H9 (cell line): ENCODE results near the gene EPHB6. TPM values are rescaled to one million over a fixed set of nuclear protein-coding genes. Genes with fewer than 3 reads are reported as not detected.
A peak's percentile ranks its signal among the peaks of the same experiment; 100 is the strongest.

Experiments
- DNase-seq: peaks from one replicate; pipeline ENCODE4 v3.0.0-alpha.2; 2017
- H2AFZ ChIP-seq: one replicate; pipeline ENCODE4 v1.6.1; 2013; ENCODE audit warnings: mild to moderate bottlenecking, low read length, control low read depth, moderate library complexity
- H2AK5ac ChIP-seq: 2 replicates; pipeline ENCODE4 v1.6.1; 2013; ENCODE audit warnings: low read length, control low read depth, mixed read lengths; ENCODE audit not compliant: insufficient read length
- H2BK120ac ChIP-seq: one replicate; pipeline ENCODE4 v1.6.1; 2013; ENCODE audit warnings: low read depth, mild to moderate bottlenecking, low read length, control low read depth, inconsistent platforms; ENCODE audit not compliant: poor library complexity, severe bottlenecking
- H2BK12ac ChIP-seq: 2 replicates; pipeline ENCODE4 v1.6.1; 2013; ENCODE audit warnings: low read length, control low read depth, mixed read lengths, low read depth; ENCODE audit not compliant: insufficient read length
- H2BK15ac ChIP-seq: 2 replicates; pipeline ENCODE4 v1.6.1; 2013; ENCODE audit warnings: low read depth, low read length, control low read depth
- H2BK20ac ChIP-seq: one replicate; pipeline ENCODE4 v1.6.1; 2013; ENCODE audit warnings: low read depth, mild to moderate bottlenecking, low read length, control low read depth, inconsistent platforms; ENCODE audit not compliant: poor library complexity, severe bottlenecking
- H2BK5ac ChIP-seq: 2 replicates; pipeline ENCODE4 v1.6.1; 2013; ENCODE audit warnings: low read length, control low read depth, mixed read lengths; ENCODE audit not compliant: insufficient read length
- H3K14ac ChIP-seq: 2 replicates; pipeline ENCODE4 v1.6.1; 2013; ENCODE audit warnings: low read length, control low read depth; ENCODE audit not compliant: insufficient read depth
- H3K18ac ChIP-seq: 2 replicates; pipeline ENCODE4 v1.6.1; 2013; ENCODE audit warnings: low read depth, mild to moderate bottlenecking, mixed read lengths, low read length, control low read depth; ENCODE audit not compliant: insufficient read length
- H3K23ac ChIP-seq: 2 replicates; pipeline ENCODE4 v1.6.1; 2013; ENCODE audit warnings: low read length, control low read depth, mixed read lengths, low read depth; ENCODE audit not compliant: insufficient read length
- H3K23me2 ChIP-seq: 2 replicates; pipeline ENCODE4 v1.6.1; 2013; ENCODE audit warnings: low read depth, mild to moderate bottlenecking, mixed read lengths, low read length, control low read depth; ENCODE audit not compliant: insufficient read length, poor library complexity, severe bottlenecking
- H3K27ac ChIP-seq: 2 replicates; pipeline ENCODE4 v1.5.1; 2013; ENCODE audit warnings: low read length, control low read depth, mixed read lengths, low read depth; ENCODE audit not compliant: insufficient read length
- H3K27me3 ChIP-seq: 2 replicates; pipeline ENCODE4 v1.6.1; 2013; ENCODE audit warnings: low read length, control low read depth, inconsistent platforms; ENCODE audit not compliant: insufficient read depth
- H3K4ac ChIP-seq: 2 replicates; pipeline ENCODE4 v1.6.1; 2013; ENCODE audit warnings: low read depth, mild to moderate bottlenecking, control low read depth, inconsistent platforms, low read length, moderate library complexity
- H3K4me1 ChIP-seq: 2 replicates; pipeline ENCODE4 v1.6.1; 2013; ENCODE audit warnings: low read length, control low read depth, inconsistent platforms; ENCODE audit not compliant: insufficient read depth
- H3K4me2 ChIP-seq: 2 replicates; pipeline ENCODE4 v1.6.1; 2013; ENCODE audit warnings: low read length, control low read depth, mixed read lengths; ENCODE audit not compliant: insufficient read length, insufficient read depth
- H3K56ac ChIP-seq: 2 replicates; pipeline ENCODE4 v1.6.1; 2013; ENCODE audit warnings: low read depth, mild to moderate bottlenecking, mixed read lengths, low read length, control low read depth; ENCODE audit not compliant: insufficient read length
- H3K79me1 ChIP-seq: 2 replicates; pipeline ENCODE4 v1.6.1; 2013; ENCODE audit warnings: low read depth, mild to moderate bottlenecking, moderate library complexity, low read length, control low read depth, inconsistent platforms; ENCODE audit not compliant: insufficient read depth, poor library complexity, severe bottlenecking
- H3K79me2 ChIP-seq: 2 replicates; pipeline ENCODE4 v1.6.1; 2013; ENCODE audit warnings: low read length, control low read depth, inconsistent platforms; ENCODE audit not compliant: insufficient read depth
- H3K9ac ChIP-seq: 2 replicates; pipeline ENCODE4 v1.6.1; 2013; ENCODE audit warnings: low read length, control low read depth, mixed read lengths; ENCODE audit not compliant: insufficient read length; ENCODE audit errors: extremely low read depth
- H3K9me3 ChIP-seq: one replicate; pipeline ENCODE4 v1.6.1; 2013; ENCODE audit warnings: low read depth, low read length, inconsistent platforms; ENCODE audit not compliant: control insufficient read depth
- H3T11ph ChIP-seq: one replicate; pipeline ENCODE4 v1.6.1; 2013; ENCODE audit warnings: mild to moderate bottlenecking, low read length, control low read depth, inconsistent platforms
- H4K20me1 ChIP-seq: one replicate; pipeline ENCODE4 v1.6.1; 2013; ENCODE audit not compliant: control insufficient read depth, insufficient read length, insufficient read depth
- H4K5ac ChIP-seq: 2 replicates; pipeline ENCODE4 v1.6.1; 2013; ENCODE audit warnings: low read depth, mild to moderate bottlenecking, mixed read lengths, low read length, control low read depth; ENCODE audit not compliant: insufficient read length
- H4K8ac ChIP-seq: replicated peaks from 2 replicates; pipeline ENCODE4 v1.6.1; 2013; ENCODE audit warnings: low read length, control low read depth, mixed read lengths, low read depth; ENCODE audit not compliant: insufficient read length
- H4K91ac ChIP-seq: 2 replicates; pipeline ENCODE4 v1.6.1; 2013; ENCODE audit warnings: low read depth, mild to moderate bottlenecking, moderate library complexity, mixed read lengths, low read length, control low read depth; ENCODE audit not compliant: insufficient read length
- H3K27ac Mint-ChIP-seq, 3 experiments: 2 replicates in 2 of 3; 3 replicates in 1 of 3; pipeline ENCODE4 v1.8.0; 2020 to 2021; ENCODE audit warnings: mixed read lengths in 3 of 3, mild to moderate bottlenecking in 1 of 3, moderate library complexity in 1 of 3
- H3K27me3 Mint-ChIP-seq: 2 replicates; pipeline ENCODE4 v1.8.0; 2021; ENCODE audit warnings: low read depth, mild to moderate bottlenecking, moderate library complexity, mixed read lengths
- H3K36me3 Mint-ChIP-seq, 3 experiments: 2 replicates in 2 of 3; 3 replicates in 1 of 3; pipeline ENCODE4 v1.8.0; 2020 to 2021; ENCODE audit warnings: low read depth in 3 of 3, mixed read lengths in 3 of 3; ENCODE audit not compliant: insufficient read depth in 1 of 3
- H3K4me1 Mint-ChIP-seq, 2 experiments: 2 replicates each; pipeline ENCODE4 v1.8.0; 2020; ENCODE audit warnings: mixed read lengths in 2 of 2
- H3K4me3 Mint-ChIP-seq, 2 experiments: 2 replicates in 1 of 2; 3 replicates in 1 of 2; pipeline ENCODE4 v1.8.0; 2020 to 2021; ENCODE audit warnings: mild to moderate bottlenecking in 2 of 2, mixed read lengths in 2 of 2, moderate library complexity in 1 of 2
- H3K9me3 Mint-ChIP-seq, 2 experiments: 2 replicates in 1 of 2; 3 replicates in 1 of 2; pipeline ENCODE4 v1.8.0; 2020; ENCODE audit warnings: mild to moderate bottlenecking in 2 of 2, mixed read lengths in 2 of 2, moderate library complexity in 1 of 2
- whole genome bisulfite sequencing: extraction: QIAGEN DNeasy Blood & Tissue Kit; methylation state at CpG from one replicate; pipeline ENCODE4 v1.1.7; 2013; ENCODE audit warnings: missing lambda C conversion rate, low lambda C conversion rate, mixed read lengths; ENCODE audit not compliant: insufficient read length; ENCODE audit errors: extremely low coverage; 5-methylcytosine and 5-hydroxymethylcytosine counted together
- total RNA-seq: library from RNA; stranded (reverse); gene quantifications from 2 replicates; pipeline ENCODE4 v1.2.1, GENCODE V29; 2021
- TF ChIP-seq, protein P1 (sequence below): fragments of 200-600 bp; sonication (generic); conservative IDR thresholded peaks from 3 replicates; pipeline ENCODE4 v1.8.0; 2021; ENCODE audit warnings: antibody characterized with exemption, mild to moderate bottlenecking

The EPHB6 gene
- total RNA-seq, 1 experiment from 2014 or later, result 9.7 TPM

DNA sequence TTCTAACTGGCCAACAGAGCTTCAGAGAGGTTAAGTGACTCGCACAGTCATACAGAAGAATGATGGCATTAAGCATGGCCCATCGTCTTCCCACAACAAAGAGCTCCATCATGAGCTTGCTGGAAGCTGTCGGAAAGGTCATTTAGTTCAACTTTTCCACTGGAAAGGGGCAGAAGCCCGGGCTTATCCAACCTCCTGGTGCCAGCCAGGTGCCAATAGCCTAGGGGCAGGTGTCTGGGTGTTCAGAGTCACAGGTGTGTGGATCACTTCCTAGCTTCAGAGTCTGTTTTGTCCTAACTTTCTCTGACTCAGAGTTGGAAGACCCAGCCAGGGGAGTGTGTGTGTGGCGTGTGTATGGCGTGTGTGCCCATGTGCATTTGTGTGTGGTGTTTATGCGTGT is 32.0 kb downstream of the EPHB6 start:
- no peaks in the 10 kb centered on the region; the same call in 1 of the 2 replicates for H3K4me1 ChIP-seq
- TF ChIP-seq, protein P1, sequence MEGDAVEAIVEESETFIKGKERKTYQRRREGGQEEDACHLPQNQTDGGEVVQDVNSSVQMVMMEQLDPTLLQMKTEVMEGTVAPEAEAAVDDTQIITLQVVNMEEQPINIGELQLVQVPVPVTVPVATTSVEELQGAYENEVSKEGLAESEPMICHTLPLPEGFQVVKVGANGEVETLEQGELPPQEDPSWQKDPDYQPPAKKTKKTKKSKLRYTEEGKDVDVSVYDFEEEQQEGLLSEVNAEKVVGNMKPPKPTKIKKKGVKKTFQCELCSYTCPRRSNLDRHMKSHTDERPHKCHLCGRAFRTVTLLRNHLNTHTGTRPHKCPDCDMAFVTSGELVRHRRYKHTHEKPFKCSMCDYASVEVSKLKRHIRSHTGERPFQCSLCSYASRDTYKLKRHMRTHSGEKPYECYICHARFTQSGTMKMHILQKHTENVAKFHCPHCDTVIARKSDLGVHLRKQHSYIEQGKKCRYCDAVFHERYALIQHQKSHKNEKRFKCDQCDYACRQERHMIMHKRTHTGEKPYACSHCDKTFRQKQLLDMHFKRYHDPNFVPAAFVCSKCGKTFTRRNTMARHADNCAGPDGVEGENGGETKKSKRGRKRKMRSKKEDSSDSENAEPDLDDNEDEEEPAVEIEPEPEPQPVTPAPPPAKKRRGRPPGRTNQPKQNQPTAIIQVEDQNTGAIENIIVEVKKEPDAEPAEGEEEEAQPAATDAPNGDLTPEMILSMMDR, result no peak
- peaks cover 8% of the 10 kb centered on the region for H3K27me3 Mint-ChIP-seq
- H4K8ac ChIP-seq, result no peak overlapping the region
- H3K4me1 Mint-ChIP-seq, result peaks cover 12 to 17% of the 10 kb centered on the region in 2 experiments
- no peak overlapping the region; the same call in 1 of the 2 replicates for H2BK15ac ChIP-seq
- no peak overlapping the region for H2BK120ac ChIP-seq
- no peak overlapping the region for H3K4ac ChIP-seq
- no peak overlapping the region for H3K56ac ChIP-seq
- no CpG with 5 or more reads among the region's 7 CpGs for WGBS
- H3K23ac ChIP-seq, result peak overlapping the region; percentile 37
- H4K91ac ChIP-seq, result no peak overlapping the region
- H3K9me3 ChIP-seq, result no peaks in the 10 kb centered on the region
- no peak overlapping the region for H2AFZ ChIP-seq
- peaks cover 2% of the 10 kb centered on the region for H4K20me1 ChIP-seq
- no peak overlapping the region for H4K5ac ChIP-seq
- no peak overlapping the region for H2BK5ac ChIP-seq
- H3K4me3 Mint-ChIP-seq, result no peak overlapping the region
- no peak overlapping the region for H3K18ac ChIP-seq
- H3K23me2 ChIP-seq, result peaks cover 3% of the 10 kb centered on the region
- H3K9me3 Mint-ChIP-seq, result peaks cover 3 to 8% of the 10 kb centered on the region in 2 experiments; a peak in 3 of 5 replicates
- peak overlapping the region in 1 of 3 experiments; percentile 21; a peak in 2 of 7 replicates for H3K27ac Mint-ChIP-seq
- H3K27ac ChIP-seq, result no peak overlapping the region
- H3K27me3 ChIP-seq, result no peaks in the 10 kb centered on the region
- H3K4me2 ChIP-seq, result no peak overlapping the region
- no peak overlapping the region for H2BK20ac ChIP-seq
- H3K79me2 ChIP-seq, result no peaks in the 10 kb centered on the region; the same call in 1 of the 2 replicates
- H3K9ac ChIP-seq, result no peak overlapping the region
- no peaks in the 10 kb centered on the region for H3K79me1 ChIP-seq
- H3T11ph ChIP-seq, result no peak overlapping the region
- DNase-seq, result peak; percentile 8
- H2AK5ac ChIP-seq, result no peak overlapping the region
- H2BK12ac ChIP-seq, result no peak overlapping the region
- H3K36me3 Mint-ChIP-seq, result peaks cover 0 to 2% (median 0%) of the 10 kb centered on the region in 3 experiments; a peak in 2 of 7 replicates
- H3K14ac ChIP-seq, result no peak overlapping the region
